ENCODE results near the gene TAF5L.
"Not testable (repeated sequence)": the region's sequence is repeated elsewhere in the genome, so short reads cannot be mapped to it uniquely, and the experiment has no call there.

TAF5L gene

GRCh38 chr1:229563241-229563640 is 62.7 kb downstream of the TAF5L start:
- Histone ChIP-seq H3K9me3 (ENCODE audit: low read depth, low read length) (no peaks in the 10 kb centered on the region), H3K27ac (no peak overlapping the region), H3K36me3 (ENCODE audit: insufficient read depth, low read length) (no peaks in the 10 kb centered on the region), H3K4me3 (no peak overlapping the region), H3K9ac (ENCODE audit: insufficient read length) (no peak overlapping the region)
- no peak for DNase-seq (ENCODE audit: low read depth, low spot score)
- TF ChIP-seq EZH2 (IDR thresholded peaks at IDR 0.05) (no peak), POLR2AphosphoS5 (IDR thresholded peaks at IDR 0.05; ENCODE audit: borderline replicate concordance, low read depth, low read length) (no peak), FOXP2 (optimal IDR thresholded peaks at IDR 0.05; ENCODE audit: control extremely low read depth, extremely low read length, insufficient read depth) (no peak)

- Histone ChIP-seq H3K9ac (ENCODE audit: insufficient read length) (no peak overlapping the region), H3K27ac (no peak overlapping the region), H3K36me3 (ENCODE audit: insufficient read depth, low read length) (no peaks in the 10 kb centered on the region), H3K9me3 (ENCODE audit: low read depth, low read length) (no peaks in the 10 kb centered on the region), H3K4me3 (no peak overlapping the region)
- TF ChIP-seq FOXP2 (optimal IDR thresholded peaks at IDR 0.05; ENCODE audit: control extremely low read depth, extremely low read length, insufficient read depth) (no peak), POLR2AphosphoS5 (IDR thresholded peaks at IDR 0.05; ENCODE audit: borderline replicate concordance, low read depth, low read length) (no peak), EZH2 (IDR thresholded peaks at IDR 0.05) (no peak)
- no peak for DNase-seq (ENCODE audit: low read depth, low spot score)
Observed at GRCh38 chr1:229562686-229563085, 63.2 kb downstream of the TAF5L start.

- H3K27ac ChIP-seq: no peak overlapping the region
Observed at GRCh38 chr1:229561141-229561540, 64.8 kb downstream of the TAF5L start.

GRCh38 chr1:229560124-229560523 is 65.8 kb downstream of the TAF5L start:
- not testable (repeated sequence) for H3K36me3 ChIP-seq (ENCODE audit: insufficient read depth, low read length); H3K9ac ChIP-seq (ENCODE audit: insufficient read length); H3K27ac ChIP-seq; H3K9me3 ChIP-seq (ENCODE audit: low read depth, low read length); DNase-seq (ENCODE audit: low read depth, low spot score); H3K4me3 ChIP-seq

More at GRCh38 chr1:229561141-229561540, 64.8 kb downstream of the TAF5L start:
- no peaks in the 10 kb centered on the region for H3K9me3 ChIP-seq (ENCODE audit: low read depth, low read length)
- H3K36me3 ChIP-seq (ENCODE audit: insufficient read depth, low read length): no peaks in the 10 kb centered on the region
- no peak overlapping the region for H3K4me3 ChIP-seq
- H3K9ac ChIP-seq (ENCODE audit: insufficient read length): no peak overlapping the region
- TF ChIP-seq EZH2 (IDR thresholded peaks at IDR 0.05): no peak
- no peak for TF ChIP-seq FOXP2 (optimal IDR thresholded peaks at IDR 0.05; ENCODE audit: control extremely low read depth, extremely low read length, insufficient read depth)
- no peak for TF ChIP-seq POLR2AphosphoS5 (IDR thresholded peaks at IDR 0.05; ENCODE audit: borderline replicate concordance, low read depth, low read length)
- no peak for DNase-seq (ENCODE audit: low read depth, low spot score)

- not testable (repeated sequence) for H3K9me3 ChIP-seq (ENCODE audit: low read depth, low read length); DNase-seq (ENCODE audit: low read depth, low spot score); H3K36me3 ChIP-seq (ENCODE audit: insufficient read depth, low read length)
- Histone ChIP-seq H3K27ac (peak overlapping the region; percentile 42; the same call in 1 of the 2 replicates), H3K9ac (ENCODE audit: insufficient read length) (peak overlapping the region; percentile 78), H3K4me3 (peak overlapping the region; percentile 95)
Observed at GRCh38 chr1:229559336-229559801, 66.6 kb downstream of the TAF5L start.

- Histone ChIP-seq H3K36me3 (ENCODE audit: insufficient read depth, low read length) (no peaks in the 10 kb centered on the region), H3K9me3 (ENCODE audit: low read depth, low read length) (no peaks in the 10 kb centered on the region), H3K9ac (ENCODE audit: insufficient read length) (peak within 1 kb of the TSS; percentile 78), H3K4me3 (peak within 1 kb of the TSS; percentile 95), H3K27ac (peak within 1 kb of the TSS; percentile 42; the same call in 1 of the 2 replicates)
- DNase-seq (ENCODE audit: low read depth, low spot score): peak; percentile 57
- TF ChIP-seq EZH2 (IDR thresholded peaks at IDR 0.05) (no peak), POLR2AphosphoS5 (IDR thresholded peaks at IDR 0.05; ENCODE audit: borderline replicate concordance, low read depth, low read length) (no peak; the same call in 1 of the 2 replicates), FOXP2 (optimal IDR thresholded peaks at IDR 0.05; ENCODE audit: control extremely low read depth, extremely low read length, insufficient read depth) (peak; percentile 45)
Observed at GRCh38 chr1:229558460-229559335, 67.2 kb downstream of the TAF5L start, which contains the start of gene ABCB10. Gene ABCB10, minus strand, starts transcription at chr1:229558707. Its CDS starts 55 bp downstream, at chr1:229558652.

- Histone ChIP-seq H3K9me3 (ENCODE audit: low read depth, low read length) (no peaks in the 10 kb centered on the region), H3K36me3 (ENCODE audit: insufficient read depth, low read length) (no peaks in the 10 kb centered on the region), H3K27ac (0 out of 2 replicates have a peak overlapping the region, but pooled peaks have one; percentile 32), H3K9ac (ENCODE audit: insufficient read length) (peak overlapping the region; percentile 76), H3K4me3 (peak overlapping the region; percentile 95)
- no peak for TF ChIP-seq FOXP2 (optimal IDR thresholded peaks at IDR 0.05; ENCODE audit: control extremely low read depth, extremely low read length, insufficient read depth)
- no peak for TF ChIP-seq EZH2 (IDR thresholded peaks at IDR 0.05)
- no peak for TF ChIP-seq POLR2AphosphoS5 (IDR thresholded peaks at IDR 0.05; ENCODE audit: borderline replicate concordance, low read depth, low read length)
- DNase-seq (ENCODE audit: low read depth, low spot score): no peak
Observed at GRCh38 chr1:229557913-229558414, 68.0 kb downstream of the TAF5L start.

GRCh38 chr1:229557200-229557850 is 68.6 kb downstream of the TAF5L start:
- Histone ChIP-seq H3K4me3 (peak overlapping the region; percentile 95), H3K9ac (ENCODE audit: insufficient read length) (peak overlapping the region; percentile 55), H3K9me3 (ENCODE audit: low read depth, low read length) (no peaks in the 10 kb centered on the region), H3K36me3 (ENCODE audit: insufficient read depth, low read length) (no peaks in the 10 kb centered on the region), H3K27ac (0 out of 2 replicates have a peak overlapping the region, but pooled peaks have one; percentile 32)
- DNase-seq (ENCODE audit: low read depth, low spot score): no peak
- TF ChIP-seq EZH2 (IDR thresholded peaks at IDR 0.05) (no peak), FOXP2 (optimal IDR thresholded peaks at IDR 0.05; ENCODE audit: control extremely low read depth, extremely low read length, insufficient read depth) (no peak), POLR2AphosphoS5 (IDR thresholded peaks at IDR 0.05; ENCODE audit: borderline replicate concordance, low read depth, low read length) (no peak)

Measured in SK-N-MC (cell line).